IMR-90 (cell line): ENCODE data around the gene DYRK1A. TPM values are rescaled to one million over a fixed set of nuclear protein-coding genes. Genes with fewer than 3 reads are reported as not detected.

ENCODE experiments used
- ATAC-seq: fragments of 200-7000 bp; cut with Tn5 transposase; 2 replicates; pipeline ENCODE4 v1.9.1; 2020; ENCODE audit warnings: low read depth, mild to moderate bottlenecking, moderate library complexity
- BruUV-seq: library from RNA; stranded (reverse); fragments of 400-500 nt; replicated peaks from 2 replicates; lab custom pipeline; 2021; lab: Mats Ljungman, UMichigan
- CTCF ChIA-PET: fragments of 300-600 bp; formaldehyde crosslinking; extraction: SDS; loops from one replicate; lab custom pipeline; 2021; ENCODE audit warnings: antibody characterized with exemption; lab: Yijun Ruan, JAX
- POLR2A ChIA-PET: fragments of 300-600 bp; sonication (Branson Sonifier 250); formaldehyde crosslinking; loops from one replicate; lab custom pipeline; 2022; ENCODE audit warnings: antibody characterized with exemption; ENCODE audit not compliant: unreplicated experiment; lab: Charles Lee
- DNase-seq: peaks from one replicate; pipeline ENCODE4 v3.0.0; 2013
- H2AFZ ChIP-seq: replicated peaks from 2 replicates; pipeline ENCODE3; 2013; ENCODE audit warnings: low read length, mild to moderate bottlenecking; ENCODE audit not compliant: poor library complexity
- H2AK5ac ChIP-seq: 2 replicates; pipeline ENCODE4 v1.6.1; 2013; ENCODE audit warnings: low read depth, low read length, inconsistent platforms
- H2AK9ac ChIP-seq: replicated peaks from 2 replicates; pipeline ENCODE3; 2013; ENCODE audit warnings: mild to moderate bottlenecking, low read depth, low read length, moderate library complexity; ENCODE audit not compliant: poor library complexity
- H2BK120ac ChIP-seq: 2 replicates; pipeline ENCODE4 v1.6.1; 2013; ENCODE audit warnings: low read depth, low read length, inconsistent platforms
- H2BK15ac ChIP-seq: 3 replicates; pipeline ENCODE4 v1.6.1; 2013; ENCODE audit warnings: low read depth, low read length, inconsistent platforms
- H2BK20ac ChIP-seq: 2 replicates; pipeline ENCODE4 v1.6.1; 2013; ENCODE audit warnings: low read depth, mild to moderate bottlenecking, inconsistent platforms, low read length, moderate library complexity
- H2BK5ac ChIP-seq: 2 replicates; pipeline ENCODE4 v1.6.1; 2013; ENCODE audit warnings: mild to moderate bottlenecking, low read depth, low read length, inconsistent platforms; ENCODE audit not compliant: poor library complexity, severe bottlenecking
- H3K14ac ChIP-seq: replicated peaks from 2 replicates; pipeline ENCODE4 v1.6.1; 2013; ENCODE audit warnings: low read depth, low read length, inconsistent platforms
- H3K18ac ChIP-seq: 2 replicates; pipeline ENCODE4 v1.6.1; 2013; ENCODE audit warnings: low read depth, low read length, control low read depth
- H3K23ac ChIP-seq: 2 replicates; pipeline ENCODE4 v1.6.1; 2013; ENCODE audit warnings: low read depth, low read length, inconsistent platforms
- H3K27ac ChIP-seq: 2 replicates; pipeline ENCODE4 v1.5.1; 2013; ENCODE audit warnings: mild to moderate bottlenecking, control low read depth, low read length; ENCODE audit not compliant: insufficient read depth
- H3K27me3 ChIP-seq: 2 replicates; pipeline ENCODE4 v1.6.1; 2013; ENCODE audit warnings: low read length; ENCODE audit not compliant: control insufficient read depth, insufficient read depth
- H3K36me3 ChIP-seq: 2 replicates; pipeline ENCODE4 v1.6.1; 2013; ENCODE audit warnings: low read length, mixed read lengths; ENCODE audit not compliant: control insufficient read depth, insufficient read depth
- H3K4ac ChIP-seq: 2 replicates; pipeline ENCODE4 v1.6.1; 2013; ENCODE audit warnings: low read depth, low read length, inconsistent platforms
- H3K4me1 ChIP-seq: 2 replicates; pipeline ENCODE4 v1.6.1; 2013; ENCODE audit warnings: low read length, mixed read lengths; ENCODE audit not compliant: control insufficient read depth, insufficient read depth
- H3K4me2 ChIP-seq: 2 replicates; pipeline ENCODE4 v1.6.1; 2013; ENCODE audit warnings: low read depth, mild to moderate bottlenecking, control low read depth, low read length, moderate library complexity
- H3K4me3 ChIP-seq: 2 replicates; pipeline ENCODE4 v1.5.1; 2013; ENCODE audit warnings: low read depth, mild to moderate bottlenecking, control low read depth, low read length, moderate library complexity; ENCODE audit not compliant: insufficient read depth
- H3K56ac ChIP-seq: 2 replicates; pipeline ENCODE4 v1.6.1; 2013; ENCODE audit warnings: low read length, inconsistent platforms; ENCODE audit not compliant: insufficient read depth; ENCODE audit errors: extremely low read depth
- H3K79me1 ChIP-seq, 2 experiments: 2 replicates each; pipeline ENCODE4 v1.6.1; 2013; ENCODE audit warnings: low read length in 2 of 2, inconsistent platforms in 1 of 2, low read depth in 1 of 2
- H3K9ac ChIP-seq: 2 replicates; pipeline ENCODE4 v1.6.1; 2013; ENCODE audit warnings: low read depth, low read length, control low read depth
- H3K9me1 ChIP-seq: 2 replicates; pipeline ENCODE4 v1.6.1; 2013; ENCODE audit warnings: low read length, inconsistent platforms; ENCODE audit not compliant: insufficient read depth
- H3K9me3 ChIP-seq: 2 replicates; pipeline ENCODE4 v1.6.1; 2013; ENCODE audit warnings: low read length; ENCODE audit not compliant: control insufficient read depth, insufficient read depth
- H4K20me1 ChIP-seq: 2 replicates; pipeline ENCODE4 v1.6.1; 2013; ENCODE audit warnings: low read length, inconsistent platforms; ENCODE audit not compliant: insufficient read depth
- H4K5ac ChIP-seq: 2 replicates; pipeline ENCODE4 v1.6.1; 2013; ENCODE audit warnings: mild to moderate bottlenecking, low read depth, low read length, control low read depth
- H4K8ac ChIP-seq, 2 experiments: 2 replicates each; pipeline ENCODE4 v1.6.1; 2013; ENCODE audit warnings: low read depth in 2 of 2, low read length in 2 of 2, control low read depth in 1 of 2, inconsistent platforms in 1 of 2
- H4K91ac ChIP-seq: 2 replicates; pipeline ENCODE4 v1.6.1; 2013; ENCODE audit warnings: low read depth, low read length, inconsistent platforms; ENCODE audit not compliant: insufficient read depth
- CEBPB ChIP-seq: IDR thresholded peaks from 2 replicates; pipeline ENCODE4 v1.6.1; 2012; ENCODE audit warnings: low read depth, low read length, improper control_type of control experiment
- CHD1 ChIP-seq: IDR thresholded peaks from 2 replicates; pipeline ENCODE4 v1.6.1; 2012; ENCODE audit warnings: low read depth, low read length, improper control_type of control experiment
- MAFK ChIP-seq: IDR thresholded peaks from 2 replicates; pipeline ENCODE4 v1.6.1; 2012; ENCODE audit warnings: low read depth, low read length, improper control_type of control experiment
- MXI1 ChIP-seq: IDR thresholded peaks from 2 replicates; pipeline ENCODE4 v1.6.1; 2012; ENCODE audit warnings: low read depth, mild to moderate bottlenecking, low read length, moderate library complexity, borderline replicate concordance
- NFE2L2 ChIP-seq: fragments of 150-350 bp; IDR thresholded peaks from 2 replicates; pipeline ENCODE4 v1.6.1; 2016; ENCODE audit warnings: low read depth, mild to moderate bottlenecking, low read length
- RAD21 ChIP-seq: IDR thresholded peaks from 2 replicates; pipeline ENCODE4 v1.6.1; 2012; ENCODE audit warnings: low read length, improper control_type of control experiment
- WGBS, 2 experiments: methylation state at CpG; one replicate each; pipeline versions ENCODE4 v1.1.5 to v1.1.7; 2013; ENCODE audit warnings: missing lambda C conversion rate in 2 of 2; ENCODE audit not compliant: insufficient read length in 1 of 2; ENCODE audit errors: extremely low coverage in 2 of 2; 5-methylcytosine and 5-hydroxymethylcytosine counted together
- dilution Hi-C: fragments of 300-500 bp; cut with HindIII; formaldehyde crosslinking; loops from one replicate; pipeline ENCODE4 v1.14.3; 2018; ENCODE audit warnings: low sequenced_read_pairs; ENCODE audit not compliant: unreplicated experiment
- in situ Hi-C: fragments of 300-500 bp; cut with MboI; formaldehyde crosslinking; loops from 3 replicates; pipeline ENCODE4 v1.14.3; 2019; ENCODE audit warnings: low sequenced_read_pairs, inconsistent platforms, mixed read lengths
- intact Hi-C: fragments of 100-400 bp; cut with micrococcal nuclease; formaldehyde crosslinking; loops from 2 replicates; pipeline ENCODE4 v1.10.0; 2022
- polyA plus RNA-seq, 3 experiments: library from polyadenylated mRNA; depleted of rRNA; stranded (reverse); fragments of >200 nt; gene quantifications; 2 replicates each; pipeline ENCODE4 v1.2.3, GENCODE V29; 2012; ENCODE audit warnings: low replicate concordance in 1 of 3
- total RNA-seq: library from RNA; depleted of rRNA; stranded (reverse); fragments of >200 nt; gene quantifications from 2 replicates; pipeline ENCODE4 v1.2.3, GENCODE V29; 2012
- TF ChIP-seq, protein P1 (sequence below): conservative IDR thresholded peaks from 2 replicates; pipeline ENCODE4 v1.5.1; 2012; ENCODE audit warnings: mild to moderate bottlenecking, low read depth, low read length, improper control_type of control experiment
- TF ChIP-seq, protein P2 (sequence below): fragments of 150-350 bp; IDR thresholded peaks from 2 replicates; pipeline ENCODE4 v1.6.1; 2017; ENCODE audit warnings: mild to moderate bottlenecking, antibody characterized with exemption, low read length, low read depth

Gene DYRK1A
- total and polyA plus RNA-seq, 2 of the 4 experiments (the other 2 are of a cell fraction) = 18.6 to 50.5 TPM

DNA sequence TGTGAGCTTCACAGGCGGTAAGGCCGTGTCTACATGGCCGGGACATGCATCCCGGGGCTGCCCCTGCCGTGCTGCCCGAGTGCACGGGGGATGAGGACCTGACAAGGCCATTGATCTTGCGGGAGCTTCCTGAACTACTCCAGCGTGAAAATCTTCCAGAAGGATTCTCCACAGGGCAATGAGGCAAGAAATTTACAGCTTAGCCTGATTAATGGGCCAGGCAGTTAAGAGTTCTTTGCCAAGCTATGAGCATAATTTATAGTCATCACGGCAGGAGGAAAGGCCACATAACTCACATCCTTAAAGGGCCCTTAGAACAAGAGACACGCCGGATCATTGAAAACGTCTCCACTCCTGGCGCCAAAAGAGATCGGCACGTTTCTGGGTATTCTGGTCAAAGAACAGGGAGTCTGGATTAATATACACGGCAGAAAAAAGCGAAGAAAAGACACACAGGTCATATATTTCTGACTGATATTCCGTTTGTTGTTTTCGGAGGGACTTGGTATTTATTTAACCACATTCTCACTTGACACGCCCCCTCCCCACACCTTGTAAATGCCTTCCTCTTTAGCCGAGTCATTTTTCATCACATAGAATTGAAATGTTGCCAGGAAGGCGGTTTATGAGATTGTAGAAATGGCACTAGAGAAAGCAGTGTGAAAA is 180.5 kb downstream of the DYRK1A start:
- H3K36me3 ChIP-seq = no peaks in the 10 kb centered on the region
- peaks cover 5% of the 10 kb centered on the region; the same call in 1 of the 2 replicates for H3K4me1 ChIP-seq
- no peak overlapping the region for H2AK5ac ChIP-seq
- H2BK20ac ChIP-seq = no peak overlapping the region
- WGBS, 2 experiments = no CpG with 5 or more reads among the region's 23 CpGs
- no peak overlapping the region for H2AK9ac ChIP-seq
- DNase-seq = no peak
- H3K9me3 ChIP-seq = no peaks in the 10 kb centered on the region
- no peak overlapping the region for H3K4me3 ChIP-seq
- CTCF ChIA-PET = no interaction called here
- H2AFZ ChIP-seq = peak overlapping the region; percentile 46
- H3K18ac ChIP-seq = no peak overlapping the region
- no peak overlapping the region for H4K91ac ChIP-seq
- H4K5ac ChIP-seq = no peak overlapping the region
- POLR2A ChIA-PET = no interaction called here
- H4K8ac ChIP-seq = no peak overlapping the region
- intact Hi-C loops = no loop called here
- H3K27me3 ChIP-seq = no peaks in the 10 kb centered on the region; the same call in 1 of the 2 replicates
- no peak overlapping the region for H2BK15ac ChIP-seq
- no peak overlapping the region for H3K9ac ChIP-seq
- no TSS peak for BruUV-seq
- dilution Hi-C loops = no loop called here
- no peak overlapping the region for H3K56ac ChIP-seq
- H3K27ac ChIP-seq = no peak overlapping the region
- H3K14ac ChIP-seq = no peak overlapping the region
- H4K20me1 ChIP-seq = no peaks in the 10 kb centered on the region
- no peaks in the 10 kb centered on the region for H3K79me1 ChIP-seq
- H3K9me1 ChIP-seq = no peaks in the 10 kb centered on the region
- H3K23ac ChIP-seq = no peak overlapping the region
- in situ Hi-C loops = no loop called here
- no peak overlapping the region for H3K4me2 ChIP-seq
- TF ChIP-seq MAFK (no peak), MXI1 (no peak), CEBPB (no peak), CHD1 (no peak), NFE2L2 (no peak), RAD21 (no peak)
- TF ChIP-seq, protein P1, sequence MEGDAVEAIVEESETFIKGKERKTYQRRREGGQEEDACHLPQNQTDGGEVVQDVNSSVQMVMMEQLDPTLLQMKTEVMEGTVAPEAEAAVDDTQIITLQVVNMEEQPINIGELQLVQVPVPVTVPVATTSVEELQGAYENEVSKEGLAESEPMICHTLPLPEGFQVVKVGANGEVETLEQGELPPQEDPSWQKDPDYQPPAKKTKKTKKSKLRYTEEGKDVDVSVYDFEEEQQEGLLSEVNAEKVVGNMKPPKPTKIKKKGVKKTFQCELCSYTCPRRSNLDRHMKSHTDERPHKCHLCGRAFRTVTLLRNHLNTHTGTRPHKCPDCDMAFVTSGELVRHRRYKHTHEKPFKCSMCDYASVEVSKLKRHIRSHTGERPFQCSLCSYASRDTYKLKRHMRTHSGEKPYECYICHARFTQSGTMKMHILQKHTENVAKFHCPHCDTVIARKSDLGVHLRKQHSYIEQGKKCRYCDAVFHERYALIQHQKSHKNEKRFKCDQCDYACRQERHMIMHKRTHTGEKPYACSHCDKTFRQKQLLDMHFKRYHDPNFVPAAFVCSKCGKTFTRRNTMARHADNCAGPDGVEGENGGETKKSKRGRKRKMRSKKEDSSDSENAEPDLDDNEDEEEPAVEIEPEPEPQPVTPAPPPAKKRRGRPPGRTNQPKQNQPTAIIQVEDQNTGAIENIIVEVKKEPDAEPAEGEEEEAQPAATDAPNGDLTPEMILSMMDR = no peak
- TF ChIP-seq, protein P2, sequence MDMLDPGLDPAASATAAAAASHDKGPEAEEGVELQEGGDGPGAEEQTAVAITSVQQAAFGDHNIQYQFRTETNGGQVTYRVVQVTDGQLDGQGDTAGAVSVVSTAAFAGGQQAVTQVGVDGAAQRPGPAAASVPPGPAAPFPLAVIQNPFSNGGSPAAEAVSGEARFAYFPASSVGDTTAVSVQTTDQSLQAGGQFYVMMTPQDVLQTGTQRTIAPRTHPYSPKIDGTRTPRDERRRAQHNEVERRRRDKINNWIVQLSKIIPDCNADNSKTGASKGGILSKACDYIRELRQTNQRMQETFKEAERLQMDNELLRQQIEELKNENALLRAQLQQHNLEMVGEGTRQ = no peak
- no peak overlapping the region for H3K4ac ChIP-seq
- H2BK5ac ChIP-seq = no peak overlapping the region
- ATAC-seq = no peak; the same call in 1 of the 2 replicates
- H2BK120ac ChIP-seq = no peak overlapping the region
